Loucy (cell line): ENCODE measurements around the gene BUB1B.
A peak's percentile ranks its signal among the peaks of the same experiment; 100 is the strongest.
"Not testable (repeated sequence)": the region's sequence is repeated elsewhere in the genome, so short reads cannot be mapped to it uniquely, and the experiment has no call there.

Experiments
- H2AFZ ChIP-seq: fragments of 200-600 bp; sonication (generic); 2 replicates; pipeline ENCODE4 v1.6.0; 2016; ENCODE audit warnings: antibody characterized with exemption, mild to moderate bottlenecking, low read length, moderate library complexity
- H3F3A ChIP-seq: fragments of 200-600 bp; 2 replicates; pipeline ENCODE4 v1.6.0; 2016; ENCODE audit warnings: antibody characterized with exemption, low read depth, mild to moderate bottlenecking
- H3K27me3 ChIP-seq: fragments of 200-600 bp; sonication (generic); 2 replicates; pipeline ENCODE4 v1.6.1; 2014; ENCODE audit warnings: low read length, mild to moderate bottlenecking; ENCODE audit not compliant: insufficient read depth, poor library complexity, severe bottlenecking
- H3K36me3 ChIP-seq: fragments of 200-600 bp; sonication (generic); 2 replicates; pipeline ENCODE4 v1.6.1; 2016; ENCODE audit warnings: low read length; ENCODE audit not compliant: insufficient read depth
- H3K4me1 ChIP-seq: fragments of 200-600 bp; sonication (generic); 2 replicates; pipeline ENCODE4 v1.5.1; 2014; ENCODE audit warnings: low read length, mild to moderate bottlenecking; ENCODE audit not compliant: insufficient read depth, poor library complexity, severe bottlenecking
- H3K4me2 ChIP-seq: fragments of 200-600 bp; sonication (generic); 2 replicates; pipeline ENCODE4 v1.6.0; 2014; ENCODE audit warnings: antibody characterized with exemption, low read length, low read depth, mild to moderate bottlenecking; ENCODE audit not compliant: poor library complexity, severe bottlenecking
- H3K4me3 ChIP-seq: fragments of 200-600 bp; sonication (generic); 2 replicates; pipeline ENCODE4 v1.5.1; 2014; ENCODE audit warnings: low read length, mild to moderate bottlenecking, mixed read lengths; ENCODE audit not compliant: poor library complexity, severe bottlenecking
- H3K79me2 ChIP-seq: fragments of 200-600 bp; sonication (generic); 2 replicates; pipeline ENCODE4 v1.6.1; 2014; ENCODE audit warnings: low read length; ENCODE audit not compliant: insufficient read depth
- H3K9ac ChIP-seq: fragments of 200-600 bp; sonication (generic); 2 replicates; pipeline ENCODE4 v1.6.0; 2014; ENCODE audit warnings: mild to moderate bottlenecking, low read depth, low read length, moderate library complexity; ENCODE audit not compliant: poor library complexity, severe bottlenecking
- H3K9me2 ChIP-seq: fragments of 200-600 bp; sonication (generic); replicated peaks from 2 replicates; pipeline ENCODE4 v1.6.1; 2016; ENCODE audit warnings: low read depth, low read length, mixed read lengths
- H3K9me3 ChIP-seq: fragments of 200-600 bp; sonication (generic); 2 replicates; pipeline ENCODE4 v1.6.1; 2014; ENCODE audit warnings: mild to moderate bottlenecking, antibody characterized with exemption, low read length, low read depth; ENCODE audit not compliant: insufficient read depth
- H4K20me1 ChIP-seq: fragments of 200-600 bp; sonication (generic); 2 replicates; pipeline ENCODE4 v1.6.0; 2014; ENCODE audit warnings: antibody characterized with exemption, low read length, mild to moderate bottlenecking; ENCODE audit not compliant: insufficient read depth, poor library complexity, severe bottlenecking
- EZH2phosphoT487 ChIP-seq: fragments of 200-600 bp; IDR thresholded peaks from 2 replicates; pipeline ENCODE4 v1.6.1; 2018; ENCODE audit warnings: antibody characterized with exemption, mild to moderate bottlenecking, moderate library complexity, borderline replicate concordance
- TF ChIP-seq, protein P1 (sequence below): fragments of 200-600 bp; sonication (generic); conservative IDR thresholded peaks from 2 replicates; pipeline ENCODE4 v1.5.1; 2014; ENCODE audit warnings: mild to moderate bottlenecking, antibody characterized with exemption, low read length

The BUB1B gene

DNA sequence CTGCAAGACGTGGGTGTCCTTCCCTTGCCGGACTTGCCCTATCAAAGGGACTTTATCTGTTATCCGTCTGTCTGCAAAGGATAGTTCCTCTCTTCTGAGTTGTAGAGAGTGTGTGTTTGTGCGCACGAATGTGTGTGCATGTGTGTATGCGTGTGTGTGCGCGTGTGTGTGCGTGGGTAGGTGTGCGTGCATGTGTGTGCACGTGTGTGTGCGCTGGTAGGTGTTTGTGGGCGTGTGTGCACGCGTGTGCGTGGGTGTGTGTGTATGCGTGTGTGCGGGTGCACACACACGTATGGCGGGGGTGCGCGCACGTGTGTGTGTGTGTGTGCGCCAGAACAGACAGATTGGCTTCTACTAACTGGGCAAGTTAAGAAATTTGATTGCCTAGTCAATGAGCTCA lies 48.1 kb upstream of the BUB1B start:
- Histone ChIP-seq H3K27me3 (no peaks in the 10 kb centered on the region), H3K4me3 (no peak overlapping the region), H3K79me2 (no peaks in the 10 kb centered on the region; the same call in 1 of the 2 replicates), H3K9me3 (no peaks in the 10 kb centered on the region), H3K9me2 (no peaks in the 10 kb centered on the region), H3K4me2 (no peak overlapping the region), H3K9ac (no peak overlapping the region), H3K36me3 (no peaks in the 10 kb centered on the region), H2AFZ (no peak overlapping the region), H3F3A (0 out of 2 replicates have a peak, but pooled peaks cover 3% of the 10 kb centered on the region), H4K20me1 (no peaks in the 10 kb centered on the region), H3K4me1 (peaks cover 37% of the 10 kb centered on the region)
- TF ChIP-seq, protein P1, sequence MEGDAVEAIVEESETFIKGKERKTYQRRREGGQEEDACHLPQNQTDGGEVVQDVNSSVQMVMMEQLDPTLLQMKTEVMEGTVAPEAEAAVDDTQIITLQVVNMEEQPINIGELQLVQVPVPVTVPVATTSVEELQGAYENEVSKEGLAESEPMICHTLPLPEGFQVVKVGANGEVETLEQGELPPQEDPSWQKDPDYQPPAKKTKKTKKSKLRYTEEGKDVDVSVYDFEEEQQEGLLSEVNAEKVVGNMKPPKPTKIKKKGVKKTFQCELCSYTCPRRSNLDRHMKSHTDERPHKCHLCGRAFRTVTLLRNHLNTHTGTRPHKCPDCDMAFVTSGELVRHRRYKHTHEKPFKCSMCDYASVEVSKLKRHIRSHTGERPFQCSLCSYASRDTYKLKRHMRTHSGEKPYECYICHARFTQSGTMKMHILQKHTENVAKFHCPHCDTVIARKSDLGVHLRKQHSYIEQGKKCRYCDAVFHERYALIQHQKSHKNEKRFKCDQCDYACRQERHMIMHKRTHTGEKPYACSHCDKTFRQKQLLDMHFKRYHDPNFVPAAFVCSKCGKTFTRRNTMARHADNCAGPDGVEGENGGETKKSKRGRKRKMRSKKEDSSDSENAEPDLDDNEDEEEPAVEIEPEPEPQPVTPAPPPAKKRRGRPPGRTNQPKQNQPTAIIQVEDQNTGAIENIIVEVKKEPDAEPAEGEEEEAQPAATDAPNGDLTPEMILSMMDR: no peak
- no peak for TF ChIP-seq EZH2phosphoT487

DNA sequence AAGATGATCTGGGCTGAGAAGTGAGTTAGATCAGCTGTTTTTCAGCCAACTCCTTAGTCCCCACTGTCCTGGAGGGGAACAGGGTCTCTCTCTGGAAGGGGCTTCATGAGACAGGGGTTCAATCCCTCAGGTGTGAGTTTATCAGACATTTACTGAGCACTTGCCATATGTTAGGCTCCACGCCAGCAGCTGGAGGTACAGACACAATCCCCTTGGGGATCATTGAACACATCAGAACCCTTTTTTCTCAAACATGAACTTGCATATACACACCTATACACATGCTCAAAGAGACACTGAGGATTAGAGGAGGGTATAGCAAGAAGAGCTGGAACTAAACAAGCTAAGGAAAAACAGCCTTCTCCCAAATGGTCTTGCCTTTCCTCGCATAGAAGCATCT lies 46.7 kb upstream of the BUB1B start:
- Histone ChIP-seq H2AFZ (no peak overlapping the region), H3K79me2 (no peaks in the 10 kb centered on the region), H3K9me2 (no peaks in the 10 kb centered on the region), H3K9ac (peak overlapping the region; percentile 32), H4K20me1 (no peaks in the 10 kb centered on the region), H3K4me3 (no peak overlapping the region), H3F3A (0 out of 2 replicates have a peak, but pooled peaks cover 3% of the 10 kb centered on the region), H3K27me3 (no peaks in the 10 kb centered on the region), H3K4me2 (no peak overlapping the region), H3K36me3 (no peaks in the 10 kb centered on the region), H3K9me3 (no peaks in the 10 kb centered on the region), H3K4me1 (peaks cover 43% of the 10 kb centered on the region)
- TF ChIP-seq EZH2phosphoT487: no peak
- TF ChIP-seq, protein P1: no peak

DNA sequence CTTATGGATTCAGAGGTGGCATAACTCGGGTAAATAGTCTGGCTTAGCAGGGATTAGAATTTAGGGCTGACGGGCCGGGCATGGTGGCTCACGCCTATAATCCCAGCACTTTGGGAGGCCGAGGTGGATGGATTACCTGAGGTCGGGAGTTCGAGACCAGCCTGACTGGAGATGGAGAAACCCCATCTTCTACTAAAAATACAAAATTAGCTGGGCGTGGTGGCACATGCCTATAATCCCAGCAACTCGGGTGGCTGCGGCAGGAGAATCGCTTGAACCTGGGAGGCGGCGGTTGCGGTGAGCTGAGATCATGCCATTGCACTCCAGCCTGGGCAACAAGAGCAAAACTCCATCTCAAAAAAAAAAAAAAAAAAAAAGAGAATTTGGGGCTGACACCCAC lies 45.8 kb upstream of the BUB1B start:
- Histone ChIP-seq H3K4me3 (peak overlapping the region; percentile 56), H3K4me1 (peaks cover 38% of the 10 kb centered on the region), H3K4me2 (peak overlapping the region; percentile 76), H3K9ac (peak overlapping the region; percentile 74)
- H4K20me1 ChIP-seq, H3K27me3 ChIP-seq, H3K36me3 ChIP-seq, H3K9me3 ChIP-seq, H3K9me2 ChIP-seq, H3K79me2 ChIP-seq, H2AFZ ChIP-seq, H3F3A ChIP-seq: not testable (repeated sequence)

DNA sequence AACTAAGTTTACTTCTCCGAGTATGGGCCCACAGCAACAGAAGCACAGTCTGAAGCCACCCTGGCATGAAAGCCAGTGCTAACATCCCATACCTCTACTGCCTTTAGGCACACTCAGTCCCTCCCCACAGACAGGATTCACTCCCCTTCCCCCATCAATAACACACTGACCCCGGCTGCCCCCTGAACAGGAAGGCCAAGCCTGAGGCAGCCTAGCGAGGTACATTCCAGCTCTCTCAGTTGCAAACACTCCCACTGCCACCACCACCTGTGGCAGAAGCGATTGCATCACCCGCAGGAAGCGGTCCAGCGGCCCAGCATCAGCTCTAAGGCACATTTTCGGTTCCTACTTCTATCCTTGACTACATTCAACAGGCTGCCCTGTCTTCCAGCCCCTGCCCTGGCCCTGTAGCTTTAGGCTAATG lies 45.2 kb upstream of the BUB1B start:
- H3K9me3 ChIP-seq: no peaks in the 10 kb centered on the region
- no peaks in the 10 kb centered on the region for H3K36me3 ChIP-seq
- peaks cover 38% of the 10 kb centered on the region for H3K4me1 ChIP-seq
- TF ChIP-seq, protein P1: no peak
- no peak for TF ChIP-seq EZH2phosphoT487
- peak overlapping the region; percentile 56 for H3K4me3 ChIP-seq
- no peaks in the 10 kb centered on the region for H4K20me1 ChIP-seq
- no peaks in the 10 kb centered on the region for H3K9me2 ChIP-seq
- peak overlapping the region; percentile 76 for H3K4me2 ChIP-seq
- H3K27me3 ChIP-seq: no peaks in the 10 kb centered on the region
- peak overlapping the region; percentile 49 for H2AFZ ChIP-seq
- H3K9ac ChIP-seq: peak overlapping the region; percentile 74
- H3F3A ChIP-seq: 0 out of 2 replicates have a peak, but pooled peaks cover 3% of the 10 kb centered on the region
- no peaks in the 10 kb centered on the region for H3K79me2 ChIP-seq
